Stimulated activated CD4-positive, alpha-beta T cell treated with anti-CD3 and anti-CD28 coated beads, Interleukin-12 subunit alpha, Interleukin-12 subunit beta, amount 100 ng/mL, for 4 hours (primary cell): ENCODE data around the gene GRPR.

Experiments used
- DNase-seq: peaks from one replicate; pipeline ENCODE4 v3.0.0-alpha.2; 2020

GRPR gene

GRCh38 chrX:16186380-16187007 lies 63.1 kb downstream of the GRPR start:
- no peak for DNase-seq

- no peak for DNase-seq
Observed at GRCh38 chrX:16187024-16187760, 63.8 kb downstream of the GRPR start.

- no peak for DNase-seq
Observed at GRCh38 chrX:16188687-16189086, 65.3 kb downstream of the GRPR start.

- DNase-seq, result no peak
Observed at GRCh38 chrX:16191605-16192004, 68.2 kb downstream of the GRPR start.

GRCh38 chrX:16196829-16197228 lies 73.5 kb downstream of the GRPR start:
- DNase-seq, result no peak

- no peak for DNase-seq
Observed at GRCh38 chrX:16199343-16199742, 76.0 kb downstream of the GRPR start.

GRCh38 chrX:16202943-16203342 lies 79.6 kb downstream of the GRPR start:
- DNase-seq, result no peak
